B cell (primary cell): ENCODE measurements around the gene OCSTAMP.

Experiments used
- EZH2 ChIP-seq: IDR thresholded peaks from 2 replicates; pipeline ENCODE4 v1.6.1; 2012; ENCODE audit warnings: borderline replicate concordance, low read depth, mild to moderate bottlenecking, moderate library complexity, low read length; ENCODE audit not compliant: insufficient read depth, poor library complexity, severe bottlenecking
- TF ChIP-seq, protein P1 (sequence below): fragments of 200-600 bp; IDR thresholded peaks from one replicate; pipeline ENCODE4 v1.8.0; 2022; ENCODE audit warnings: antibody characterized with exemption, mild to moderate bottlenecking

DNA sequence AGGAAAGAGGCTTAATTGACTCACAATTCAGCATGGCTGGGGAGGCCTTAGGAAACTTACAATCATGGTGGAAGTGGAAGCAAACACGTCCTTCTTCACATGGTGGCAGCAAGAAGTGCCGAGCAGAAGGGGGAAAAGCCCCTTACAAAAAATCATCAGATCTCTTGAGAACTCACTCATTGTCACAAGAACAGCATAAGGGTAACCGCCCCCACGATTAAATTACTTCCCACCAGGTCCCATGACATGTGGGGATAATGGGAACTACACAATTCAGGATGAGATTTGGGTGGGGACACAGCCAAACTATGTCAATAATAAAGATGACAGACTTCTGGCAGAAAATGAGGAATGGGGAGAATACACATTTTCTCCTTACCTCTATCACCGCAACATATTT, 20.5 kb upstream of the OCSTAMP start:
- TF ChIP-seq, protein P1, sequence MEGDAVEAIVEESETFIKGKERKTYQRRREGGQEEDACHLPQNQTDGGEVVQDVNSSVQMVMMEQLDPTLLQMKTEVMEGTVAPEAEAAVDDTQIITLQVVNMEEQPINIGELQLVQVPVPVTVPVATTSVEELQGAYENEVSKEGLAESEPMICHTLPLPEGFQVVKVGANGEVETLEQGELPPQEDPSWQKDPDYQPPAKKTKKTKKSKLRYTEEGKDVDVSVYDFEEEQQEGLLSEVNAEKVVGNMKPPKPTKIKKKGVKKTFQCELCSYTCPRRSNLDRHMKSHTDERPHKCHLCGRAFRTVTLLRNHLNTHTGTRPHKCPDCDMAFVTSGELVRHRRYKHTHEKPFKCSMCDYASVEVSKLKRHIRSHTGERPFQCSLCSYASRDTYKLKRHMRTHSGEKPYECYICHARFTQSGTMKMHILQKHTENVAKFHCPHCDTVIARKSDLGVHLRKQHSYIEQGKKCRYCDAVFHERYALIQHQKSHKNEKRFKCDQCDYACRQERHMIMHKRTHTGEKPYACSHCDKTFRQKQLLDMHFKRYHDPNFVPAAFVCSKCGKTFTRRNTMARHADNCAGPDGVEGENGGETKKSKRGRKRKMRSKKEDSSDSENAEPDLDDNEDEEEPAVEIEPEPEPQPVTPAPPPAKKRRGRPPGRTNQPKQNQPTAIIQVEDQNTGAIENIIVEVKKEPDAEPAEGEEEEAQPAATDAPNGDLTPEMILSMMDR, result no peak
- no peak for TF ChIP-seq EZH2
